ENCODE data around the gene AATK. TPM values are rescaled to one million over a fixed set of nuclear protein-coding genes. Genes with fewer than 3 reads are reported as not detected.
A peak's percentile ranks its signal among the peaks of the same experiment; 100 is the strongest.

The AATK gene
- total and polyA plus RNA-seq, 2 experiments from 2014 or later: 1.1 to 5.0 TPM

DNA sequence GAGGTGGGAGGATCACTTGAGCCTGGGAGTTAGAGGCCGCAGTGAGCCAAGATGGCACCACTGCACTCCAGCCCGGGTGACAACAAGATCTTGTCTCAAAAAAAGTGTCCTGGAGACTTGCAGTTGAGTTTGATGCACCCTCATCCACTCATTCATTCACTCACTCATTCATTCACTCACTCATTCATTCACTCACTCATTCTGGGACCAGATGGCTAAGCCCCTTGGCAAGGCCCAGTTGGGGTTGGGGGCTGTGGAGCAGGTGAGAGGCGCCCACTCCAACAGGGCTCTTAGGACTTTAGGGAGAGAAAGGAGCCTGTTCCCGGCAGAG, 1.1 kb upstream of the AATK start:
- Mint-ChIP-seq H3K4me3 (peak overlapping the region; percentile 57), H3K27ac (no peak overlapping the region), H3K27me3 (ENCODE audit: insufficient read depth, low read depth, poor library complexity) (peaks cover 6% of the 10 kb centered on the region), H3K4me1 (peaks cover 2% of the 10 kb centered on the region; the same call in 1 of the 3 replicates), H3K9me3 (no peaks in the 10 kb centered on the region), H3K36me3 (ENCODE audit: low read depth) (no peaks in the 10 kb centered on the region)
- Histone ChIP-seq H3K27me3 (ENCODE audit: insufficient read depth) (no peaks in the 10 kb centered on the region), H3K4me2 (no peak overlapping the region), H3K27ac (ENCODE audit: low read depth) (no peak overlapping the region), H4K20me1 (replicated peaks; ENCODE audit: insufficient read depth) (no peaks in the 10 kb centered on the region), H3K36me3 (ENCODE audit: insufficient read depth) (no peaks in the 10 kb centered on the region), H3K9me2 (ENCODE audit: insufficient read depth) (no peaks in the 10 kb centered on the region), H3F3A (replicated peaks; ENCODE audit: low read depth) (0 out of 2 replicates have a peak, but pooled peaks cover 8% of the 10 kb centered on the region), H3K4me3 (no peak overlapping the region), H2AFZ (no peak overlapping the region), H3K79me2 (replicated peaks; ENCODE audit: insufficient read depth) (no peaks in the 10 kb centered on the region), H3K4me1 (ENCODE audit: insufficient read depth) (no peaks in the 10 kb centered on the region)
- TF ChIP-seq, protein P1, sequence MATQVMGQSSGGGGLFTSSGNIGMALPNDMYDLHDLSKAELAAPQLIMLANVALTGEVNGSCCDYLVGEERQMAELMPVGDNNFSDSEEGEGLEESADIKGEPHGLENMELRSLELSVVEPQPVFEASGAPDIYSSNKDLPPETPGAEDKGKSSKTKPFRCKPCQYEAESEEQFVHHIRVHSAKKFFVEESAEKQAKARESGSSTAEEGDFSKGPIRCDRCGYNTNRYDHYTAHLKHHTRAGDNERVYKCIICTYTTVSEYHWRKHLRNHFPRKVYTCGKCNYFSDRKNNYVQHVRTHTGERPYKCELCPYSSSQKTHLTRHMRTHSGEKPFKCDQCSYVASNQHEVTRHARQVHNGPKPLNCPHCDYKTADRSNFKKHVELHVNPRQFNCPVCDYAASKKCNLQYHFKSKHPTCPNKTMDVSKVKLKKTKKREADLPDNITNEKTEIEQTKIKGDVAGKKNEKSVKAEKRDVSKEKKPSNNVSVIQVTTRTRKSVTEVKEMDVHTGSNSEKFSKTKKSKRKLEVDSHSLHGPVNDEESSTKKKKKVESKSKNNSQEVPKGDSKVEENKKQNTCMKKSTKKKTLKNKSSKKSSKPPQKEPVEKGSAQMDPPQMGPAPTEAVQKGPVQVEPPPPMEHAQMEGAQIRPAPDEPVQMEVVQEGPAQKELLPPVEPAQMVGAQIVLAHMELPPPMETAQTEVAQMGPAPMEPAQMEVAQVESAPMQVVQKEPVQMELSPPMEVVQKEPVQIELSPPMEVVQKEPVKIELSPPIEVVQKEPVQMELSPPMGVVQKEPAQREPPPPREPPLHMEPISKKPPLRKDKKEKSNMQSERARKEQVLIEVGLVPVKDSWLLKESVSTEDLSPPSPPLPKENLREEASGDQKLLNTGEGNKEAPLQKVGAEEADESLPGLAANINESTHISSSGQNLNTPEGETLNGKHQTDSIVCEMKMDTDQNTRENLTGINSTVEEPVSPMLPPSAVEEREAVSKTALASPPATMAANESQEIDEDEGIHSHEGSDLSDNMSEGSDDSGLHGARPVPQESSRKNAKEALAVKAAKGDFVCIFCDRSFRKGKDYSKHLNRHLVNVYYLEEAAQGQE (IDR thresholded peaks at IDR 0.05; ENCODE audit: unreplicated experiment): no peak
- TF ChIP-seq EZH2 (IDR thresholded peaks at IDR 0.05; ENCODE audit: low read depth, unreplicated experiment): no peak
- TF ChIP-seq EZH2phosphoT487 (IDR thresholded peaks at IDR 0.05; ENCODE audit: unreplicated experiment): no peak
- TF ChIP-seq, protein P2, sequence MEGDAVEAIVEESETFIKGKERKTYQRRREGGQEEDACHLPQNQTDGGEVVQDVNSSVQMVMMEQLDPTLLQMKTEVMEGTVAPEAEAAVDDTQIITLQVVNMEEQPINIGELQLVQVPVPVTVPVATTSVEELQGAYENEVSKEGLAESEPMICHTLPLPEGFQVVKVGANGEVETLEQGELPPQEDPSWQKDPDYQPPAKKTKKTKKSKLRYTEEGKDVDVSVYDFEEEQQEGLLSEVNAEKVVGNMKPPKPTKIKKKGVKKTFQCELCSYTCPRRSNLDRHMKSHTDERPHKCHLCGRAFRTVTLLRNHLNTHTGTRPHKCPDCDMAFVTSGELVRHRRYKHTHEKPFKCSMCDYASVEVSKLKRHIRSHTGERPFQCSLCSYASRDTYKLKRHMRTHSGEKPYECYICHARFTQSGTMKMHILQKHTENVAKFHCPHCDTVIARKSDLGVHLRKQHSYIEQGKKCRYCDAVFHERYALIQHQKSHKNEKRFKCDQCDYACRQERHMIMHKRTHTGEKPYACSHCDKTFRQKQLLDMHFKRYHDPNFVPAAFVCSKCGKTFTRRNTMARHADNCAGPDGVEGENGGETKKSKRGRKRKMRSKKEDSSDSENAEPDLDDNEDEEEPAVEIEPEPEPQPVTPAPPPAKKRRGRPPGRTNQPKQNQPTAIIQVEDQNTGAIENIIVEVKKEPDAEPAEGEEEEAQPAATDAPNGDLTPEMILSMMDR (conservative IDR thresholded peaks at IDR 0.05; ENCODE audit: low read depth in 2 of 2): no peak
- TF ChIP-seq NANOG (IDR thresholded peaks at IDR 0.05; ENCODE audit: borderline replicate concordance): no peak
- TF ChIP-seq POLR2AphosphoS5 (IDR thresholded peaks at IDR 0.05; ENCODE audit: low read depth): no peak
- TF ChIP-seq ZNF331 (CRISPR knock-in tag; IDR thresholded peaks at IDR 0.05; ENCODE audit: low read depth): no peak
- TF ChIP-seq ZNF114 (CRISPR knock-in tag; IDR thresholded peaks at IDR 0.05): no peak
- TF ChIP-seq, protein P3, sequence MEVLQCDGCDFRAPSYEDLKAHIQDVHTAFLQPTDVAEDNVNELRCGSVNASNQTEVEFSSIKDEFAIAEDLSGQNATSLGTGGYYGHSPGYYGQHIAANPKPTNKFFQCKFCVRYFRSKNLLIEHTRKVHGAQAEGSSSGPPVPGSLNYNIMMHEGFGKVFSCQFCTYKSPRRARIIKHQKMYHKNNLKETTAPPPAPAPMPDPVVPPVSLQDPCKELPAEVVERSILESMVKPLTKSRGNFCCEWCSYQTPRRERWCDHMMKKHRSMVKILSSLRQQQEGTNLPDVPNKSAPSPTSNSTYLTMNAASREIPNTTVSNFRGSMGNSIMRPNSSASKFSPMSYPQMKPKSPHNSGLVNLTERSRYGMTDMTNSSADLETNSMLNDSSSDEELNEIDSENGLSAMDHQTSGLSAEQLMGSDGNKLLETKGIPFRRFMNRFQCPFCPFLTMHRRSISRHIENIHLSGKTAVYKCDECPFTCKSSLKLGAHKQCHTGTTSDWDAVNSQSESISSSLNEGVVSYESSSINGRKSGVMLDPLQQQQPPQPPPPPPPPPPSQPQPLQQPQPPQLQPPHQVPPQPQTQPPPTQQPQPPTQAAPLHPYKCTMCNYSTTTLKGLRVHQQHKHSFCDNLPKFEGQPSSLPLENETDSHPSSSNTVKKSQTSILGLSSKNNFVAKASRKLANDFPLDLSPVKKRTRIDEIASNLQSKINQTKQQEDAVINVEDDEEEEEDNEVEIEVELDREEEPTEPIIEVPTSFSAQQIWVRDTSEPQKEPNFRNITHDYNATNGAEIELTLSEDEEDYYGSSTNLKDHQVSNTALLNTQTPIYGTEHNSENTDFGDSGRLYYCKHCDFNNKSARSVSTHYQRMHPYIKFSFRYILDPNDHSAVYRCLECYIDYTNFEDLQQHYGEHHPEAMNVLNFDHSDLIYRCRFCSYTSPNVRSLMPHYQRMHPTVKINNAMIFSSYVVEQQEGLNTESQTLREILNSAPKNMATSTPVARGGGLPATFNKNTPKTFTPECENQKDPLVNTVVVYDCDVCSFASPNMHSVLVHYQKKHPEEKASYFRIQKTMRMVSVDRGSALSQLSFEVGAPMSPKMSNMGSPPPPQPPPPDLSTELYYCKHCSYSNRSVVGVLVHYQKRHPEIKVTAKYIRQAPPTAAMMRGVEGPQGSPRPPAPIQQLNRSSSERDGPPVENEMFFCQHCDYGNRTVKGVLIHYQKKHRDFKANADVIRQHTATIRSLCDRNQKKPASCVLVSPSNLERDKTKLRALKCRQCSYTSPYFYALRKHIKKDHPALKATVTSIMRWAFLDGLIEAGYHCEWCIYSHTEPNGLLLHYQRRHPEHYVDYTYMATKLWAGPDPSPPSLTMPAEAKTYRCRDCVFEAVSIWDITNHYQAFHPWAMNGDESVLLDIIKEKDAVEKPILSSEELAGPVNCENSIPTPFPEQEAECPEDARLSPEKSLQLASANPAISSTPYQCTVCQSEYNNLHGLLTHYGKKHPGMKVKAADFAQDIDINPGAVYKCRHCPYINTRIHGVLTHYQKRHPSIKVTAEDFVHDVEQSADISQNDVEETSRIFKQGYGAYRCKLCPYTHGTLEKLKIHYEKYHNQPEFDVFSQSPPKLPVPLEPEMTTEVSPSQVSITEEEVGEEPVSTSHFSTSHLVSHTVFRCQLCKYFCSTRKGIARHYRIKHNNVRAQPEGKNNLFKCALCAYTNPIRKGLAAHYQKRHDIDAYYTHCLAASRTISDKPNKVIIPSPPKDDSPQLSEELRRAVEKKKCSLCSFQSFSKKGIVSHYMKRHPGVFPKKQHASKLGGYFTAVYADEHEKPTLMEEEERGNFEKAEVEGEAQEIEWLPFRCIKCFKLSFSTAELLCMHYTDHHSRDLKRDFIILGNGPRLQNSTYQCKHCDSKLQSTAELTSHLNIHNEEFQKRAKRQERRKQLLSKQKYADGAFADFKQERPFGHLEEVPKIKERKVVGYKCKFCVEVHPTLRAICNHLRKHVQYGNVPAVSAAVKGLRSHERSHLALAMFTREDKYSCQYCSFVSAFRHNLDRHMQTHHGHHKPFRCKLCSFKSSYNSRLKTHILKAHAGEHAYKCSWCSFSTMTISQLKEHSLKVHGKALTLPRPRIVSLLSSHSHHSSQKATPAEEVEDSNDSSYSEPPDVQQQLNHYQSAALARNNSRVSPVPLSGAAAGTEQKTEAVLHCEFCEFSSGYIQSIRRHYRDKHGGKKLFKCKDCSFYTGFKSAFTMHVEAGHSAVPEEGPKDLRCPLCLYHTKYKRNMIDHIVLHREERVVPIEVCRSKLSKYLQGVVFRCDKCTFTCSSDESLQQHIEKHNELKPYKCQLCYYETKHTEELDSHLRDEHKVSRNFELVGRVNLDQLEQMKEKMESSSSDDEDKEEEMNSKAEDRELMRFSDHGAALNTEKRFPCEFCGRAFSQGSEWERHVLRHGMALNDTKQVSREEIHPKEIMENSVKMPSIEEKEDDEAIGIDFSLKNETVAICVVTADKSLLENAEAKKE (CRISPR knock-in tag; IDR thresholded peaks at IDR 0.05): no peak
- no peak for TF ChIP-seq STAT1 (IDR thresholded peaks at IDR 0.05; ENCODE audit: unreplicated experiment)
- TF ChIP-seq CREB1 (CRISPR knock-in tag; IDR thresholded peaks at IDR 0.05; ENCODE audit: low read depth): no peak
- ATAC-seq (no peak), DNase-seq (ENCODE audit: low spot score) (no peak)

All from GM23338 (cell line).